GM12873 (cell line): ENCODE measurements around the gene TGFB2.

Source experiments
- CTCF ChIP-seq: IDR thresholded peaks from 2 replicates; pipeline ENCODE4 v1.5.1; 2012; ENCODE audit warnings: low read depth, mild to moderate bottlenecking, moderate library complexity, low read length, control low read depth; ENCODE audit not compliant: insufficient read depth; ENCODE audit errors: missing control alignments

The TGFB2 gene

GRCh38 chr1:218426343-218426657 lies 81.2 kb downstream of the TGFB2 start:
- TF ChIP-seq CTCF = no peak

GRCh38 chr1:218429301-218429700 lies 84.2 kb downstream of the TGFB2 start:
- TF ChIP-seq CTCF = no peak

- TF ChIP-seq CTCF = no peak
Observed at GRCh38 chr1:218430346-218430745, 85.2 kb downstream of the TGFB2 start.

- no peak for TF ChIP-seq CTCF
Observed at GRCh38 chr1:218430822-218431221, 85.7 kb downstream of the TGFB2 start.

GRCh38 chr1:218431476-218431875 lies 86.3 kb downstream of the TGFB2 start:
- TF ChIP-seq CTCF = no peak

GRCh38 chr1:218433744-218434143 lies 88.6 kb downstream of the TGFB2 start:
- no peak for TF ChIP-seq CTCF

- no peak for TF ChIP-seq CTCF
Observed at GRCh38 chr1:218435528-218435927, 90.4 kb downstream of the TGFB2 start.

- no peak for TF ChIP-seq CTCF
Observed at GRCh38 chr1:218436346-218436745, 91.2 kb downstream of the TGFB2 start.
